ENCODE results near the gene PTPRA. TPM values are rescaled to one million over a fixed set of nuclear protein-coding genes. Genes with fewer than 3 reads are reported as not detected.

PTPRA gene
- total and polyA plus RNA-seq, 4 donors: 8.7 to 24.3 (median 15.7) TPM

DNA sequence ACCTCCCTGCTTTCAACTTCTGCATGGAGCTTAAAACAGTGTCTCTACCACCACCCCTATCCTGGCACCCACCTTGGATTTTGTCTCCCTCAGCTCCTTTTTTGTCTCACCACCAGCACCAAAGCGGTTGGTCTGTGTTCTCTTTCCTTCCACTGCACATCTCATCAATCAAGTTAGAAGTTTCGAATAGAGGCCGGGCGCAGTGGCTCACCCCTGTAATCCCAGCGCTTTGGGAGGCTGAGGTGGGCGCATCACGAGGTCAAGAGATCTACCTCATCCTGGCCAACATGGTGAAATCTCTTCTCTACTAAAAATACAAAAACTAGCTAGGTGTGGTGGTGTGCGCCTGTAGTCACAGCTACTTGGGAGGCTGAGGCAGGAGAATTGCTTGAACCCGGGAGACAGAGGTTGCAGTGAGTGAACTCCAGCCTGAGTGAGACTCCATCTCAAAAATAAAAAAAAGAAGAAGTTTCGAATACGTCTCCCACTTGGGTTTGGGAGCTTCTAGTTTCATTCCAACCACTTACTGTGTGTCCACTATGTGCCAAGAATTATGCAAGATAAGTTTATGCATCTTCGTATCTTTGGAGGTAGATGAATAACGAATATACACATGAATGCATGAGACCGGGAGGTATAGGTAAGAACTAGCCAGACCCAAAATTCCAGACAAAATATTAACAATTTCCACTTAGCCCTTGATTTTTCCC is 38.7 kb upstream of the PTPRA start:
- Histone ChIP-seq H3K36me3 (ENCODE audit: control insufficient read depth in 4 of 4, insufficient read depth in 3 of 4, low read depth in 1 of 4, low read length in 3 of 4) (peaks cover 0 to 11% (median 4%) of the 10 kb centered on the region in 4 donors), H3K9ac (ENCODE audit: low read depth in 1 of 2, low read length in 2 of 2) (no peak overlapping the region), H3K27ac (ENCODE audit: low read depth in 1 of 2, low read length in 2 of 2) (no peak overlapping the region), H3K27me3 (ENCODE audit: control insufficient read depth in 4 of 4, insufficient read depth in 4 of 4, low read length in 3 of 4) (no peaks in the 10 kb centered on the region), H3K4me1 (ENCODE audit: control insufficient read depth in 4 of 4, insufficient read depth in 4 of 4, low read length in 3 of 4) (peaks cover 0 to 3% (median 1%) of the 10 kb centered on the region in 4 donors), H3K9me3 (ENCODE audit: control insufficient read depth in 4 of 4, low read length in 3 of 4) (no peaks in the 10 kb centered on the region), H3K4me3 (ENCODE audit: low read depth in 1 of 3, low read length in 3 of 3) (no peak overlapping the region)
- no peak for DNase-seq (ENCODE audit: low spot score)
- TF ChIP-seq SP1 (IDR thresholded peaks at IDR 0.05): no peak
- TF ChIP-seq, protein P1, sequence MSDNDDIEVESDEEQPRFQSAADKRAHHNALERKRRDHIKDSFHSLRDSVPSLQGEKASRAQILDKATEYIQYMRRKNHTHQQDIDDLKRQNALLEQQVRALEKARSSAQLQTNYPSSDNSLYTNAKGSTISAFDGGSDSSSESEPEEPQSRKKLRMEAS (IDR thresholded peaks at IDR 0.05): no peak
- WGBS: 92% methylated on average over 14 of the region's 14 CpGs

DNA sequence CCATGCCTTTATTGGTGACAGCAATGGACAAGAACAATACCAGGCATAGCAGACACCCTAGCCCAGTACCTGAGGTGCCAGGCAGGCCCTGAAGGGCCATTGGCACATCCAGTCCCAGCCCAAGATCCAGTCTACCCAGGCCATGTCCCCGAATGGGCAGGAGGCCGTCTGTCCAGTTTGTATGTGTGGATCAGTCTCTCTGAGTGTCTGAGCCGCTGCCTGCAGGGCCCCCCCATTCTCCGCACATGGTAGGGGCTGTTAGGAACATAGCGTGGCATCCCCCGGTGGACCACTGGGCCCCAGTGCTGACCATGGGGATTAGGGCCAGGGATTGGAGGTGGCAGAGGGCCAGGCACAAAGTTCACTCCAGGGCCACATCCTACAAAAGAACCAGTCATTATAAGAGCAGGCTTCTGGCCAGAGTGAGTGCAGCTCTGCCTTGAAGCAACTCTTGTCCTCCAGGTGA is 37.9 kb upstream of the PTPRA start:
- no peak for TF ChIP-seq GABPA (IDR thresholded peaks at IDR 0.05 in 1 of 2, conservative IDR thresholded peaks at IDR 0.05 in 1 of 2)
- no peak for TF ChIP-seq RXRA (IDR thresholded peaks at IDR 0.05)
- TF ChIP-seq JUND (IDR thresholded peaks at IDR 0.05): no peak
- TF ChIP-seq SP1 (IDR thresholded peaks at IDR 0.05): no peak
- TF ChIP-seq FOXA1 (IDR thresholded peaks at IDR 0.05): no peak
- TF ChIP-seq HNF4G (IDR thresholded peaks at IDR 0.05): no peak
- TF ChIP-seq EGR1 (IDR thresholded peaks at IDR 0.05; ENCODE audit: low read depth in 2 of 2): no peak
- no peak for TF ChIP-seq TAF1 (conservative IDR thresholded peaks at IDR 0.05)
- TF ChIP-seq NR2F2 (IDR thresholded peaks at IDR 0.05): no peak
- TF ChIP-seq FOXA2 (IDR thresholded peaks at IDR 0.05): no peak
- no peak for TF ChIP-seq RAD21 (IDR thresholded peaks at IDR 0.05)
- TF ChIP-seq, protein P2, sequence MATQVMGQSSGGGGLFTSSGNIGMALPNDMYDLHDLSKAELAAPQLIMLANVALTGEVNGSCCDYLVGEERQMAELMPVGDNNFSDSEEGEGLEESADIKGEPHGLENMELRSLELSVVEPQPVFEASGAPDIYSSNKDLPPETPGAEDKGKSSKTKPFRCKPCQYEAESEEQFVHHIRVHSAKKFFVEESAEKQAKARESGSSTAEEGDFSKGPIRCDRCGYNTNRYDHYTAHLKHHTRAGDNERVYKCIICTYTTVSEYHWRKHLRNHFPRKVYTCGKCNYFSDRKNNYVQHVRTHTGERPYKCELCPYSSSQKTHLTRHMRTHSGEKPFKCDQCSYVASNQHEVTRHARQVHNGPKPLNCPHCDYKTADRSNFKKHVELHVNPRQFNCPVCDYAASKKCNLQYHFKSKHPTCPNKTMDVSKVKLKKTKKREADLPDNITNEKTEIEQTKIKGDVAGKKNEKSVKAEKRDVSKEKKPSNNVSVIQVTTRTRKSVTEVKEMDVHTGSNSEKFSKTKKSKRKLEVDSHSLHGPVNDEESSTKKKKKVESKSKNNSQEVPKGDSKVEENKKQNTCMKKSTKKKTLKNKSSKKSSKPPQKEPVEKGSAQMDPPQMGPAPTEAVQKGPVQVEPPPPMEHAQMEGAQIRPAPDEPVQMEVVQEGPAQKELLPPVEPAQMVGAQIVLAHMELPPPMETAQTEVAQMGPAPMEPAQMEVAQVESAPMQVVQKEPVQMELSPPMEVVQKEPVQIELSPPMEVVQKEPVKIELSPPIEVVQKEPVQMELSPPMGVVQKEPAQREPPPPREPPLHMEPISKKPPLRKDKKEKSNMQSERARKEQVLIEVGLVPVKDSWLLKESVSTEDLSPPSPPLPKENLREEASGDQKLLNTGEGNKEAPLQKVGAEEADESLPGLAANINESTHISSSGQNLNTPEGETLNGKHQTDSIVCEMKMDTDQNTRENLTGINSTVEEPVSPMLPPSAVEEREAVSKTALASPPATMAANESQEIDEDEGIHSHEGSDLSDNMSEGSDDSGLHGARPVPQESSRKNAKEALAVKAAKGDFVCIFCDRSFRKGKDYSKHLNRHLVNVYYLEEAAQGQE (IDR thresholded peaks at IDR 0.05): no peak
- TF ChIP-seq, protein P3, sequence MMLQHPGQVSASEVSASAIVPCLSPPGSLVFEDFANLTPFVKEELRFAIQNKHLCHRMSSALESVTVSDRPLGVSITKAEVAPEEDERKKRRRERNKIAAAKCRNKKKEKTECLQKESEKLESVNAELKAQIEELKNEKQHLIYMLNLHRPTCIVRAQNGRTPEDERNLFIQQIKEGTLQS (IDR thresholded peaks at IDR 0.05): no peak
- TF ChIP-seq HNF4A (conservative IDR thresholded peaks at IDR 0.05): no peak
- Histone ChIP-seq H3K9me3 (ENCODE audit: control insufficient read depth in 4 of 4, low read length in 3 of 4) (no peaks in the 10 kb centered on the region), H3K4me3 (ENCODE audit: low read depth in 1 of 3, low read length in 3 of 3) (no peak overlapping the region), H3K9ac (ENCODE audit: low read depth in 1 of 2, low read length in 2 of 2) (no peak overlapping the region), H3K27me3 (ENCODE audit: control insufficient read depth in 4 of 4, insufficient read depth in 4 of 4, low read length in 3 of 4) (no peaks in the 10 kb centered on the region), H3K4me1 (ENCODE audit: control insufficient read depth in 4 of 4, insufficient read depth in 4 of 4, low read length in 3 of 4) (peaks cover 5 to 12% (median 8%) of the 10 kb centered on the region in 4 donors), H3K27ac (ENCODE audit: low read depth in 1 of 2, low read length in 2 of 2) (no peak overlapping the region), H3K36me3 (ENCODE audit: control insufficient read depth in 4 of 4, insufficient read depth in 3 of 4, low read depth in 1 of 4, low read length in 3 of 4) (peaks cover 0 to 11% (median 4%) of the 10 kb centered on the region in 4 donors)
- DNase-seq (ENCODE audit: low spot score): no peak
- 92% methylated on average over 6 of the region's 6 CpGs for WGBS

GRCh38 chr20:2836035-2836434 is 37.2 kb upstream of the PTPRA start:
- H3K9me3 ChIP-seq (ENCODE audit: control insufficient read depth in 4 of 4, low read length in 3 of 4): no peaks in the 10 kb centered on the region
- no peak overlapping the region for H3K4me3 ChIP-seq (ENCODE audit: low read depth in 1 of 3, low read length in 3 of 3)
- WGBS: 97% methylated on average over 5 of the region's 5 CpGs
- TF ChIP-seq HNF4G (IDR thresholded peaks at IDR 0.05): no peak
- no peak for TF ChIP-seq TAF1 (conservative IDR thresholded peaks at IDR 0.05)
- TF ChIP-seq, protein P2 (IDR thresholded peaks at IDR 0.05): no peak
- TF ChIP-seq FOXA1 (IDR thresholded peaks at IDR 0.05): no peak
- TF ChIP-seq YY1 (IDR thresholded peaks at IDR 0.05): no peak
- TF ChIP-seq GABPA (IDR thresholded peaks at IDR 0.05 in 1 of 2, conservative IDR thresholded peaks at IDR 0.05 in 1 of 2): no peak
- no peak for TF ChIP-seq EGR1 (IDR thresholded peaks at IDR 0.05; ENCODE audit: low read depth in 2 of 2)
- TF ChIP-seq ZBTB33 (IDR thresholded peaks at IDR 0.05): no peak
- TF ChIP-seq NR2F2 (IDR thresholded peaks at IDR 0.05): no peak
- TF ChIP-seq SP1 (IDR thresholded peaks at IDR 0.05): no peak
- no peak for TF ChIP-seq HNF4A (conservative IDR thresholded peaks at IDR 0.05)
- DNase-seq (ENCODE audit: low spot score): no peak
- H3K27ac ChIP-seq (ENCODE audit: low read depth in 1 of 2, low read length in 2 of 2): no peak overlapping the region
- no peak overlapping the region for H3K9ac ChIP-seq (ENCODE audit: low read depth in 1 of 2, low read length in 2 of 2)
- H3K27me3 ChIP-seq (ENCODE audit: control insufficient read depth in 4 of 4, insufficient read depth in 4 of 4, low read length in 3 of 4): no peaks in the 10 kb centered on the region
- peaks cover 5 to 12% (median 8%) of the 10 kb centered on the region in 4 donors for H3K4me1 ChIP-seq (ENCODE audit: control insufficient read depth in 4 of 4, insufficient read depth in 4 of 4, low read length in 3 of 4)
- peaks cover 0 to 11% (median 4%) of the 10 kb centered on the region in 4 donors for H3K36me3 ChIP-seq (ENCODE audit: control insufficient read depth in 4 of 4, insufficient read depth in 3 of 4, low read depth in 1 of 4, low read length in 3 of 4)
